Smooth muscle cell of the brain vasculature (primary cell): ENCODE results near the gene APOBEC4.
"Not testable (repeated sequence)": the region's sequence is repeated elsewhere in the genome, so short reads cannot be mapped to it uniquely, and the experiment has no call there.

Experiments
- DNase-seq: peaks from one replicate; pipeline ENCODE4 v3.0.0-alpha.2; 2012; ENCODE audit warnings: low read depth, low spot score

APOBEC4 gene

GRCh38 chr1:183634429-183635065 lies 18.6 kb downstream of the APOBEC4 start:
- no peak for DNase-seq

- DNase-seq, result peak; percentile 65
Measured at GRCh38 chr1:183633676-183634343, 19.3 kb downstream of the APOBEC4 start.

GRCh38 chr1:183632964-183633363 lies 20.2 kb downstream of the APOBEC4 start:
- DNase-seq, result no peak

GRCh38 chr1:183632114-183632513 lies 21.0 kb downstream of the APOBEC4 start:
- no peak for DNase-seq

- no peak for DNase-seq
Measured at GRCh38 chr1:183630748-183631147, 22.4 kb downstream of the APOBEC4 start.

- no peak for DNase-seq
Measured at GRCh38 chr1:183628537-183628936, 24.6 kb downstream of the APOBEC4 start.

GRCh38 chr1:183626236-183626635 lies 26.9 kb downstream of the APOBEC4 start:
- not testable (repeated sequence) for DNase-seq

- no peak for DNase-seq
Measured at GRCh38 chr1:183622884-183623785, 30.0 kb downstream of the APOBEC4 start.

GRCh38 chr1:183622013-183622412 lies 31.1 kb downstream of the APOBEC4 start:
- no peak for DNase-seq

- no peak for DNase-seq
Measured at GRCh38 chr1:183620311-183620710, 32.8 kb downstream of the APOBEC4 start.

GRCh38 chr1:183619781-183620180 lies 33.3 kb downstream of the APOBEC4 start:
- DNase-seq, result no peak

- not testable (repeated sequence) for DNase-seq
Measured at GRCh38 chr1:183618202-183618601, 34.9 kb downstream of the APOBEC4 start.

- DNase-seq, result not testable (repeated sequence)
Measured at GRCh38 chr1:183612975-183613374, 40.1 kb downstream of the APOBEC4 start.

GRCh38 chr1:183612407-183612806 lies 40.7 kb downstream of the APOBEC4 start:
- DNase-seq, result no peak

GRCh38 chr1:183611021-183611420 lies 42.1 kb downstream of the APOBEC4 start:
- no peak for DNase-seq

GRCh38 chr1:183609759-183610452 lies 43.2 kb downstream of the APOBEC4 start:
- DNase-seq, result no peak

GRCh38 chr1:183609313-183609712 lies 43.8 kb downstream of the APOBEC4 start:
- DNase-seq, result no peak

- DNase-seq, result no peak
Measured at GRCh38 chr1:183607322-183607980, 45.7 kb downstream of the APOBEC4 start.

- no peak for DNase-seq
Measured at GRCh38 chr1:183605904-183606303, 47.2 kb downstream of the APOBEC4 start.

GRCh38 chr1:183604815-183605214 lies 48.3 kb downstream of the APOBEC4 start:
- DNase-seq, result no peak
